HepG2 (cell line): ENCODE data around the gene KDM3A. TPM values are rescaled to one million over a fixed set of nuclear protein-coding genes. Genes with fewer than 3 reads are reported as not detected.

Experiments used
- ATAC-seq: fragments of 200-7000 bp; cut with Tn5 transposase; 3 replicates; pipeline ENCODE4 v1.9.1; 2020; ENCODE audit warnings: mild to moderate bottlenecking, moderate library complexity
- BruUV-seq: library from RNA; stranded (reverse); fragments of 400-500 nt; replicated peaks from 2 replicates; lab custom pipeline; 2021; lab: Mats Ljungman, UMichigan
- CTCF ChIA-PET: fragments of 300-600 bp; formaldehyde crosslinking; extraction: SDS; loops from one replicate; lab custom pipeline; 2021; ENCODE audit warnings: low total read pairs, inconsistent platforms, low intra/inter-chr PET ratio; lab: Yijun Ruan, JAX
- POLR2A ChIA-PET: fragments of 350-600 bp; sonication (Branson Sonifier 250); formaldehyde crosslinking; loops from one replicate; lab custom pipeline; 2020; ENCODE audit warnings: antibody characterized with exemption, inconsistent platforms; lab: Yijun Ruan, JAX
- DNase-seq: peaks from one replicate; pipeline ENCODE4 v3.0.0-alpha.2; 2015; ENCODE audit warnings: low spot score
- FAIRE-seq: peaks from 3 replicates; lab custom pipeline; 2011; peaks lifted over from hg19 to GRCh38; lab: Jason Lieb, UNC
- H2AFZ ChIP-seq: one replicate; pipeline ENCODE4 v1.6.1; 2011; ENCODE audit warnings: low read length, inconsistent platforms
- H3K27ac ChIP-seq: fragments of 300-600 bp; 3 replicates; pipeline ENCODE4 v1.8.0; 2011; ENCODE audit warnings: mixed run types, mild to moderate bottlenecking, mixed read lengths, low read length, inconsistent platforms; ENCODE audit not compliant: insufficient read depth; ENCODE audit errors: extremely low read length
- H3K27me3 ChIP-seq, 2 experiments: fragments of 200-600 bp in 1 of 2; 2 replicates in 1 of 2; 3 replicates in 1 of 2; pipeline versions ENCODE4 v1.6.0 to v1.8.0; 2011; ENCODE audit warnings: low read length in 2 of 2, mild to moderate bottlenecking in 2 of 2, moderate library complexity in 2 of 2, inconsistent platforms in 1 of 2; ENCODE audit not compliant: insufficient read depth in 2 of 2, control insufficient read depth in 1 of 2
- H3K36me3 ChIP-seq, 2 experiments: fragments of 200-600 bp in 1 of 2; replicated peaks in 1 of 2; 2 replicates in 1 of 2; 3 replicates in 1 of 2; pipeline versions ENCODE4 v1.5.1 to v1.8.0; 2011; ENCODE audit warnings: low read length in 2 of 2, inconsistent platforms in 1 of 2; ENCODE audit not compliant: insufficient read depth in 2 of 2, control insufficient read depth in 1 of 2
- H3K4me1 ChIP-seq: 2 replicates; pipeline ENCODE4 v1.5.1; 2012; ENCODE audit warnings: low read length, inconsistent platforms; ENCODE audit not compliant: insufficient read depth
- H3K4me2 ChIP-seq: 2 replicates; pipeline ENCODE4 v1.6.0; 2011; ENCODE audit warnings: low read depth, low read length, inconsistent platforms
- H3K4me3 ChIP-seq, 3 experiments: fragments of 200-600 bp in 1 of 3; sonication (generic), shearing (Covaris generic) in 1 of 3; replicated peaks in 1 of 3; 2 replicates each; pipeline ENCODE4 v1.5.1; 2011 to 2016; ENCODE audit warnings: low read length in 3 of 3, inconsistent platforms in 2 of 3, low read depth in 2 of 3, mild to moderate bottlenecking in 2 of 3, control low read depth in 1 of 3, mixed read lengths in 1 of 3; ENCODE audit not compliant: insufficient read depth in 1 of 3
- H3K79me2 ChIP-seq: one replicate; pipeline ENCODE4 v1.6.1; 2011; ENCODE audit warnings: low read length, inconsistent platforms; ENCODE audit not compliant: insufficient read depth
- H3K9ac ChIP-seq: 2 replicates; pipeline ENCODE4 v1.6.0; 2011; ENCODE audit warnings: mild to moderate bottlenecking, low read depth, low read length, inconsistent platforms; ENCODE audit not compliant: insufficient read depth
- H3K9me3 ChIP-seq: 2 replicates; pipeline ENCODE4 v1.5.1; 2012; ENCODE audit warnings: mild to moderate bottlenecking, low read length
- H4K20me1 ChIP-seq: 2 replicates; pipeline ENCODE4 v1.6.0; 2011; ENCODE audit warnings: inconsistent platforms, mild to moderate bottlenecking, low read length, moderate library complexity; ENCODE audit not compliant: insufficient read depth
- ELF3 ChIP-seq: IDR thresholded peaks from 2 replicates; pipeline ENCODE4 v1.6.1; 2016; ENCODE audit warnings: missing genetic modification reagents, missing compliant biosample characterization
- MIXL1 ChIP-seq: IDR thresholded peaks from 2 replicates; pipeline ENCODE4 v1.6.1; 2016
- NFKBIZ ChIP-seq: IDR thresholded peaks from 2 replicates; pipeline ENCODE4 v1.6.1; 2018; ENCODE audit warnings: missing genetic modification reagents, missing compliant biosample characterization
- PAF1 ChIP-seq: IDR thresholded peaks from 2 replicates; pipeline ENCODE4 v1.6.1; 2016; ENCODE audit warnings: missing genetic modification reagents, missing compliant biosample characterization
- PAX8 ChIP-seq: sonication (generic); formaldehyde crosslinking; IDR thresholded peaks from 2 replicates; pipeline ENCODE4 v1.8.0; 2022; ENCODE audit warnings: mild to moderate bottlenecking, missing genetic modification reagents, borderline replicate concordance
- WGBS: methylation state at CpG from one replicate; pipeline ENCODE4 v1.1.6; 2017; ENCODE audit warnings: low lambda C conversion rate; 5-methylcytosine and 5-hydroxymethylcytosine counted together
- in situ Hi-C: cut with HindIII; loops from 2 replicates; pipeline ENCODE4 v1.10.0; 2017; ENCODE audit warnings: low pct_unique_long_range_greater_than_20kb; ENCODE audit not compliant: extremely low pct_ligation_motif_present
- intact Hi-C: fragments of 100-400 bp; cut with micrococcal nuclease; formaldehyde crosslinking; loops from one replicate; pipeline ENCODE4 v1.10.0; 2022; ENCODE audit not compliant: unreplicated experiment
- polyA plus RNA-seq, 8 experiments: library from polyadenylated mRNA; depleted of rRNA in 3 of 8; stranded (reverse) in 7 of 8; unstranded in 1 of 8; fragments of >200 nt; fragmentation: Illumina TruSeq in 4 of 8; extraction: Trizol in 4 of 8; gene quantifications; 2 replicates each; pipeline versions ENCODE4 v1.2.1 to v1.2.3, GENCODE V29; 2011 to 2016; ENCODE audit warnings: low read depth in 4 of 8, missing spikeins in 1 of 8, mixed read lengths in 1 of 8; ENCODE audit not compliant: insufficient read depth in 1 of 8
- total RNA-seq, 5 experiments: library from RNA; depleted of rRNA; stranded (reverse); fragments of >200 nt; fragmentation: Illumina TruSeq; extraction: Trizol; gene quantifications; 2 replicates each; pipeline ENCODE4 v1.2.3, GENCODE V29; 2016; ENCODE audit warnings: low read depth in 1 of 5
- TF ChIP-seq, protein P1 (sequence below): sonication (generic); formaldehyde crosslinking; IDR thresholded peaks from 2 replicates; pipeline ENCODE4 v1.8.0; 2022; ENCODE audit warnings: low read depth, missing genetic modification reagents
- TF ChIP-seq, protein P2 (sequence below): sonication (generic); formaldehyde crosslinking; IDR thresholded peaks from 2 replicates; pipeline ENCODE4 v1.4.0; 2020; ENCODE audit warnings: mild to moderate bottlenecking, missing genetic modification reagents
- TF ChIP-seq, protein P3 (sequence below): sonication (generic); formaldehyde crosslinking; IDR thresholded peaks from 2 replicates; pipeline ENCODE4 v1.5.1; 2020; ENCODE audit warnings: missing genetic modification reagents, mild to moderate bottlenecking, borderline replicate concordance
- TF ChIP-seq, protein P4 (sequence below): sonication (generic); formaldehyde crosslinking; IDR thresholded peaks from 2 replicates; pipeline ENCODE4 v1.5.1; 2020; ENCODE audit warnings: missing genetic modification reagents, mild to moderate bottlenecking, borderline replicate concordance

Gene KDM3A
- total and polyA plus RNA-seq, 2 of the 13 experiments (the other 11 are each of a cell fraction or from before 2014, with no cell fraction given) = 21.0 to 70.2 TPM

DNA sequence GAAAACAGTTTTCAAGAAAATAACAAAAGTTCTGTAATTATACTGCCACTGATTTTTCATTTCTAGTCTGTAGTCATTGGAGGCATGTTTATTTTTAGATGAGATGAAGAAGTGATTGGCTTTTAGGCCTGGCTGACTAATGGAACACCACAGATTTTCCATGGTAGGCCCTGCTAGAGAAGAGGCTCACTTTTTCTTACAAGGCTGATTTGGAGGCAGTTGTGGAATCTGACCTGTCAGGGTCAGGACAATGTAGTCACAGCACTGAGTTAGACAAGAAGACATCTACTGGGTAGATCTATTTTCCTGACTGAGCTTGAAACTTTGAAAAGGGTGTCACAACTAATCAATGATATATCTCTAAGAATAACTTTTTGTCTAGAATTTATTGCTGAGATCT lies 43.9 kb downstream of the KDM3A start (continued):
- TF ChIP-seq, protein P1, sequence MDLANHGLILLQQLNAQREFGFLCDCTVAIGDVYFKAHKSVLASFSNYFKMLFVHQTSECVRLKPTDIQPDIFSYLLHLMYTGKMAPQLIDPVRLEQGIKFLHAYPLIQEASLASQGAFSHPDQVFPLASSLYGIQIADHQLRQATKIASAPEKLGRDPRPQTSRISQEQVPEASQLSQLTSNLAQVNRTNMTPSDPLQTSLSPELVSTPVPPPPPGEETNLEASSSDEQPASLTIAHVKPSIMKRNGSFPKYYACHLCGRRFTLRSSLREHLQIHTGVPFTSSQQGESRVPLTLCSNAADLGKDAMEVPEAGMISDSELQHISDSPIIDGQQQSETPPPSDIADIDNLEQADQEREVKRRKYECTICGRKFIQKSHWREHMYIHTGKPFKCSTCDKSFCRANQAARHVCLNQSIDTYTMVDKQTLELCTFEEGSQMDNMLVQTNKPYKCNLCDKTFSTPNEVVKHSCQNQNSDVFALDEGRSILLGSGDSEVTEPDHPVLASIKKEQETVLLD (CRISPR knock-in tag) = no peak
- TF ChIP-seq PAF1 (CRISPR knock-in tag) = no peak
- TF ChIP-seq, protein P2, sequence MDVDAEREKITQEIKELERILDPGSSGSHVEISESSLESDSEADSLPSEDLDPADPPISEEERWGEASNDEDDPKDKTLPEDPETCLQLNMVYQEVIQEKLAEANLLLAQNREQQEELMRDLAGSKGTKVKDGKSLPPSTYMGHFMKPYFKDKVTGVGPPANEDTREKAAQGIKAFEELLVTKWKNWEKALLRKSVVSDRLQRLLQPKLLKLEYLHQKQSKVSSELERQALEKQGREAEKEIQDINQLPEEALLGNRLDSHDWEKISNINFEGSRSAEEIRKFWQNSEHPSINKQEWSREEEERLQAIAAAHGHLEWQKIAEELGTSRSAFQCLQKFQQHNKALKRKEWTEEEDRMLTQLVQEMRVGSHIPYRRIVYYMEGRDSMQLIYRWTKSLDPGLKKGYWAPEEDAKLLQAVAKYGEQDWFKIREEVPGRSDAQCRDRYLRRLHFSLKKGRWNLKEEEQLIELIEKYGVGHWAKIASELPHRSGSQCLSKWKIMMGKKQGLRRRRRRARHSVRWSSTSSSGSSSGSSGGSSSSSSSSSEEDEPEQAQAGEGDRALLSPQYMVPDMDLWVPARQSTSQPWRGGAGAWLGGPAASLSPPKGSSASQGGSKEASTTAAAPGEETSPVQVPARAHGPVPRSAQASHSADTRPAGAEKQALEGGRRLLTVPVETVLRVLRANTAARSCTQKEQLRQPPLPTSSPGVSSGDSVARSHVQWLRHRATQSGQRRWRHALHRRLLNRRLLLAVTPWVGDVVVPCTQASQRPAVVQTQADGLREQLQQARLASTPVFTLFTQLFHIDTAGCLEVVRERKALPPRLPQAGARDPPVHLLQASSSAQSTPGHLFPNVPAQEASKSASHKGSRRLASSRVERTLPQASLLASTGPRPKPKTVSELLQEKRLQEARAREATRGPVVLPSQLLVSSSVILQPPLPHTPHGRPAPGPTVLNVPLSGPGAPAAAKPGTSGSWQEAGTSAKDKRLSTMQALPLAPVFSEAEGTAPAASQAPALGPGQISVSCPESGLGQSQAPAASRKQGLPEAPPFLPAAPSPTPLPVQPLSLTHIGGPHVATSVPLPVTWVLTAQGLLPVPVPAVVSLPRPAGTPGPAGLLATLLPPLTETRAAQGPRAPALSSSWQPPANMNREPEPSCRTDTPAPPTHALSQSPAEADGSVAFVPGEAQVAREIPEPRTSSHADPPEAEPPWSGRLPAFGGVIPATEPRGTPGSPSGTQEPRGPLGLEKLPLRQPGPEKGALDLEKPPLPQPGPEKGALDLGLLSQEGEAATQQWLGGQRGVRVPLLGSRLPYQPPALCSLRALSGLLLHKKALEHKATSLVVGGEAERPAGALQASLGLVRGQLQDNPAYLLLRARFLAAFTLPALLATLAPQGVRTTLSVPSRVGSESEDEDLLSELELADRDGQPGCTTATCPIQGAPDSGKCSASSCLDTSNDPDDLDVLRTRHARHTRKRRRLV (CRISPR knock-in tag) = no peak
- TF ChIP-seq ELF3 (CRISPR knock-in tag) = no peak

DNA sequence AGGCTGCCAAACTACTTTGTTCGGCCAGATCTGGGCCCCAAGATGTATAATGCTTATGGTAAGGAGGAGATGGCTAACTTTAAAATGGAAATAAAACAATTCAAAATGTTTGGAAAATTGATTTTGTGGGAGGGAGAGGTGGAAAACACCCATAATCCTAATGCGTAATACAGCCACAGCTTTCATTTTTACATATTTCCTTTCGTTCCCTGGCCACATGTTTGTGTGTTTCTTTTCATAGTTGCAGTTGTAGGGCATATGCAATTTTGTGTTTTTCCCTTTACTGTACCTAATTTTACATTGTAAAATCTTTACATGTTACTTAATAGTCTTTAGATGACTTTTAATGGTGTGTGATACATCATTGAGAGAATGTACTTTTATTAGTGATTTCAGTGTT lies 44.6 kb downstream of the KDM3A start:
- intact Hi-C loops = no loop called here
- FAIRE-seq = no peak
- H3K36me3 ChIP-seq = peaks cover 53 to 98% of the 10 kb centered on the region in 2 experiments
- no peak for TF ChIP-seq MIXL1
- TF ChIP-seq PAX8 (CRISPR knock-in tag) = no peak
- TF ChIP-seq, protein P3, sequence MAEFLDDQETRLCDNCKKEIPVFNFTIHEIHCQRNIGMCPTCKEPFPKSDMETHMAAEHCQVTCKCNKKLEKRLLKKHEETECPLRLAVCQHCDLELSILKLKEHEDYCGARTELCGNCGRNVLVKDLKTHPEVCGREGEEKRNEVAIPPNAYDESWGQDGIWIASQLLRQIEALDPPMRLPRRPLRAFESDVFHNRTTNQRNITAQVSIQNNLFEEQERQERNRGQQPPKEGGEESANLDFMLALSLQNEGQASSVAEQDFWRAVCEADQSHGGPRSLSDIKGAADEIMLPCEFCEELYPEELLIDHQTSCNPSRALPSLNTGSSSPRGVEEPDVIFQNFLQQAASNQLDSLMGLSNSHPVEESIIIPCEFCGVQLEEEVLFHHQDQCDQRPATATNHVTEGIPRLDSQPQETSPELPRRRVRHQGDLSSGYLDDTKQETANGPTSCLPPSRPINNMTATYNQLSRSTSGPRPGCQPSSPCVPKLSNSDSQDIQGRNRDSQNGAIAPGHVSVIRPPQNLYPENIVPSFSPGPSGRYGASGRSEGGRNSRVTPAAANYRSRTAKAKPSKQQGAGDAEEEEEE = no peak
- no peak for TF ChIP-seq NFKBIZ
- TF ChIP-seq, protein P4, sequence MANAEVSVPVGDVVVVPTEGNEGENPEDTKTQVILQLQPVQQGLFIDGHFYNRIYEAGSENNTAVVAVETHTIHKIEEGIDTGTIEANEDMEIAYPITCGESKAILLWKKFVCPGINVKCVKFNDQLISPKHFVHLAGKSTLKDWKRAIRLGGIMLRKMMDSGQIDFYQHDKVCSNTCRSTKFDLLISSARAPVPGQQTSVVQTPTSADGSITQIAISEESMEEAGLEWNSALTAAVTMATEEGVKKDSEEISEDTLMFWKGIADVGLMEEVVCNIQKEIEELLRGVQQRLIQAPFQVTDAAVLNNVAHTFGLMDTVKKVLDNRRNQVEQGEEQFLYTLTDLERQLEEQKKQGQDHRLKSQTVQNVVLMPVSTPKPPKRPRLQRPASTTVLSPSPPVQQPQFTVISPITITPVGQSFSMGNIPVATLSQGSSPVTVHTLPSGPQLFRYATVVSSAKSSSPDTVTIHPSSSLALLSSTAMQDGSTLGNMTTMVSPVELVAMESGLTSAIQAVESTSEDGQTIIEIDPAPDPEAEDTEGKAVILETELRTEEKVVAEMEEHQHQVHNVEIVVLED = no peak
- TF ChIP-seq PAF1 (CRISPR knock-in tag) = no peak

More for the DNA sequence above, 44.6 kb downstream of the KDM3A start:
- no peak for ATAC-seq
- Histone ChIP-seq H3K27ac (no peak overlapping the region), H3K27me3 (no peaks in the 10 kb centered on the region), H3K79me2 (no peaks in the 10 kb centered on the region), H3K4me3 (no peak overlapping the region), H2AFZ (no peak overlapping the region), H4K20me1 (no peaks in the 10 kb centered on the region), H3K9ac (no peak overlapping the region), H3K4me2 (no peak overlapping the region), H3K4me1 (peaks cover 15% of the 10 kb centered on the region), H3K9me3 (no peaks in the 10 kb centered on the region)
- CTCF ChIA-PET = no interaction called here
- 99% methylated on average over 3 of the region's 3 CpGs for WGBS
- no peak for DNase-seq
- no TSS peak for BruUV-seq
- POLR2A ChIA-PET = no interaction called here
- in situ Hi-C loops = no loop called here
